MM.1S (cell line): Measurements from ENCODE around the gene LEF1.

Source experiments
- DNase-seq: peaks from one replicate; pipeline ENCODE4 v3.0.0-alpha.2; 2015
- H2AFZ ChIP-seq: fragments of 300-600 bp; sonication (generic); 2 replicates; pipeline ENCODE4 v1.6.0; 2016; ENCODE audit warnings: antibody characterized with exemption, low read length
- H3F3A ChIP-seq: fragments of 300-600 bp; sonication (generic); 2 replicates; pipeline ENCODE4 v1.6.1; 2016; ENCODE audit warnings: mild to moderate bottlenecking, antibody characterized with exemption, low read length, moderate library complexity, mixed read lengths; ENCODE audit not compliant: insufficient read depth
- H3K27ac ChIP-seq: fragments of 300-600 bp; sonication (generic); 2 replicates; pipeline ENCODE4 v1.5.1; 2016; ENCODE audit warnings: mild to moderate bottlenecking, low read length
- H3K27me3 ChIP-seq: fragments of 300-600 bp; sonication (generic); replicated peaks from 2 replicates; pipeline ENCODE4 v1.6.0; 2016; ENCODE audit warnings: low read length; ENCODE audit not compliant: insufficient read depth
- H3K36me3 ChIP-seq: fragments of 300-600 bp; sonication (generic); replicated peaks from 2 replicates; pipeline ENCODE4 v1.6.1; 2016; ENCODE audit warnings: mild to moderate bottlenecking, low read length, mixed read lengths; ENCODE audit not compliant: insufficient read depth
- H3K4me1 ChIP-seq: fragments of 300-600 bp; sonication (generic); 2 replicates; pipeline ENCODE4 v1.6.1; 2016; ENCODE audit warnings: low read length, mixed read lengths
- H3K4me2 ChIP-seq: fragments of 300-600 bp; sonication (generic); 2 replicates; pipeline ENCODE4 v1.6.0; 2016; ENCODE audit warnings: low read depth, low read length
- H3K4me3 ChIP-seq: fragments of 300-600 bp; sonication (generic); 2 replicates; pipeline ENCODE4 v1.5.1; 2016; ENCODE audit warnings: low read length, mixed read lengths
- H3K79me2 ChIP-seq: fragments of 300-600 bp; sonication (generic); 2 replicates; pipeline ENCODE4 v1.6.1; 2016; ENCODE audit warnings: mixed run types, low read length, mixed read lengths
- H3K9ac ChIP-seq: fragments of 300-600 bp; sonication (generic); 2 replicates; pipeline ENCODE4 v1.6.1; 2016; ENCODE audit warnings: low read length, mixed read lengths
- H3K9me2 ChIP-seq: fragments of 300-600 bp; sonication (generic); replicated peaks from 2 replicates; pipeline ENCODE4 v1.6.1; 2016; ENCODE audit warnings: mild to moderate bottlenecking, low read length, mixed read lengths; ENCODE audit not compliant: insufficient read depth
- H3K9me3 ChIP-seq: fragments of 300-600 bp; sonication (generic); replicated peaks from 2 replicates; pipeline ENCODE4 v1.6.1; 2016; ENCODE audit warnings: mild to moderate bottlenecking, low read length, mixed read lengths; ENCODE audit not compliant: insufficient read depth
- H4K20me1 ChIP-seq: fragments of 300-600 bp; sonication (generic); 2 replicates; pipeline ENCODE4 v1.6.1; 2016; ENCODE audit warnings: mild to moderate bottlenecking, low read length, moderate library complexity, mixed read lengths; ENCODE audit not compliant: insufficient read depth
- CTCF ChIP-seq: fragments of 300-600 bp; sonication (generic); IDR thresholded peaks from 2 replicates; pipeline ENCODE4 v1.5.1; 2016; ENCODE audit warnings: antibody characterized with exemption, low read length, mixed read lengths
- EZH2 ChIP-seq: fragments of 300-600 bp; sonication (generic); optimal IDR thresholded peaks from 2 replicates; pipeline ENCODE3; 2017; ENCODE audit warnings: low read depth, mild to moderate bottlenecking, antibody characterized with exemption, low read length, mixed read lengths
- EZH2phosphoT487 ChIP-seq: fragments of 300-600 bp; sonication (generic); IDR thresholded peaks from 2 replicates; pipeline ENCODE4 v1.6.1; 2018; ENCODE audit warnings: antibody characterized with exemption, low read length

The LEF1 gene

DNA sequence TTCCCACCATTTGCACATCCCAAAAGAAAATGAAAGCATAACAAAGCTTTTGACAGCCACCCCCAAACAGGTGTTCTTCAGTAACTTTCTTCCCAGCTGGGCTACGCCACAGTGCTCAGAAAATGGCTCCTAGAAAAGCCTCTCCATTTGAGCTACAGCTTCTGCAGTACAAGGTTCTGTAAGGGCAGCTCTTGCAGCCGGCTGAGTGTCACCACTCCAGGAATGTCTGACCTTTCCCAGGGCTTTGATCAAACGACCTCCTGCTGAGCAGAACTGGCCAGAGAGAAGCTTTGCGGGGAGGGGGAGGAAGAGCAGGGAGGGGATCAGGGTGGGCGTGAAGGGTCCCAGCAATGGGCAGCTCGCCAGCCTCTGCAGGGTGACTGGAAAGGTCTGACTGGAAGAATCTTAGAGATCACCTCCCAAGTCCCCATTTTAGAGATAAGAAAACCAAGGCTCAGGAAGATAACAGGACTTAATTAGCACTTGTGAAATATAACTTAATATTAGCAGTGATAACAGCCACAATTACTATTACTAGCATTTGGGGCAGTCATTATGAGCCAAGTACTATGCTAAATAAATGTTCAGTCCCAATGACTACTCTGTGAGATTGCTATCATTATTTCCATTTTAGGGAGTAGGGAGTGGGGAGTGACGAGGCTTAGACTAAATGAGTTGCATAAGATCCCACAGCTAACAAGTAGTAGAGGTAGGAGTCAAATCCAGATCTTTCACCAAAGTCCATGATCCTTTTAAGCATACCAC lies 51.1 kb downstream of the LEF1 start:
- H4K20me1 ChIP-seq, result no peaks in the 10 kb centered on the region; the same call in 1 of the 2 replicates
- no peak overlapping the region for H3K27ac ChIP-seq
- no peaks in the 10 kb centered on the region for H3K36me3 ChIP-seq
- no peak overlapping the region for H2AFZ ChIP-seq
- peaks cover 32% of the 10 kb centered on the region for H3K4me1 ChIP-seq
- no peaks in the 10 kb centered on the region for H3K27me3 ChIP-seq
- no peak overlapping the region for H3K9ac ChIP-seq
- no peak overlapping the region for H3K4me2 ChIP-seq
- H3K9me2 ChIP-seq, result no peaks in the 10 kb centered on the region
- peaks cover 10% of the 10 kb centered on the region; the same call in 1 of the 2 replicates for H3F3A ChIP-seq
- no peak overlapping the region for H3K4me3 ChIP-seq
- H3K79me2 ChIP-seq, result peaks cover 57% of the 10 kb centered on the region
- no peaks in the 10 kb centered on the region for H3K9me3 ChIP-seq
- no peak for TF ChIP-seq EZH2phosphoT487
- no peak for TF ChIP-seq CTCF
- TF ChIP-seq EZH2, result no peak
- DNase-seq, result no peak

DNA sequence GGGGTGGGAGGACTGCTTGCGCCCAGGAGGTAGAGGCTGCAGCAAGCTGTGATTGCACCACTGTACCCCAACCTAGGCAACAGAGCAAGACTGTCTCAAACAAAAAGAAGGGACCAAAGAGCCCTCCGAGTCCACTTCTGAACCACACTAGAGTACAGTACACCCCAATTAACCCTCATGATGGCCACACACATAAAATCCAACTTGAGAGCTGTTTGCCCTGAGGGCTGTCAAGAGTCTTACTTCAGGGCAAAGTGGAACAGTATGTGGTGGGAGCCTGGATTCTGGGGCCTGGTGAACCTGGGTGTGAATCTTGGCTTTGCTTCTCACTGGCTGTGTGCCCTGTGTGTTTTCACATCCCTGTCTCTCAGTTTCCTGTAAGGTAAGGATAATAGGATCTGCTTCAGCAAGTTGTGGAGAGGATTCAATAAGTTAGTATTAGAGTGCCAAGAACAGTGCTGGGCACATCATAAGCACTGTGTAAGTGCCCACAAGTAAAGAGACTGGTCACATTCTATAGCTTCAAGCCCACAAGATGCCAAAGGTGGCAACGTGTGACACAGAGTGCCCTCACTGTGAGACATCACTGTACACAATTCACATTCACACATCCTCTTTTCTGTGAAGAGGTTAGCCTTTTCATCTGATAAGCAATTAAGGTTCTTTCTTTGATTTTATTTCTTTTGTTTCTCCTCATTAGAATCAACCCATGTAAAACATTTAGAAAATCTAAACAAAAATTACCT lies 52.1 kb downstream of the LEF1 start:
- peaks cover 32% of the 10 kb centered on the region for H3K4me1 ChIP-seq
- H3K36me3 ChIP-seq, result no peaks in the 10 kb centered on the region
- H2AFZ ChIP-seq, result no peak overlapping the region
- DNase-seq, result no peak
- H4K20me1 ChIP-seq, result no peaks in the 10 kb centered on the region; the same call in 1 of the 2 replicates
- no peaks in the 10 kb centered on the region for H3K27me3 ChIP-seq
- no peak overlapping the region for H3K9ac ChIP-seq
- H3K4me2 ChIP-seq, result no peak overlapping the region
- no peak overlapping the region for H3K4me3 ChIP-seq
- H3K79me2 ChIP-seq, result peaks cover 67% of the 10 kb centered on the region
- H3F3A ChIP-seq, result peaks cover 10% of the 10 kb centered on the region; the same call in 1 of the 2 replicates
- TF ChIP-seq CTCF, result no peak
- TF ChIP-seq EZH2phosphoT487, result no peak
- TF ChIP-seq EZH2, result no peak
- H3K9me3 ChIP-seq, result no peaks in the 10 kb centered on the region
- no peaks in the 10 kb centered on the region for H3K9me2 ChIP-seq
- H3K27ac ChIP-seq, result no peak overlapping the region

GRCh38 chr4:108115168-108115526 lies 53.6 kb downstream of the LEF1 start:
- DNase-seq, result no peak
- H3K9ac ChIP-seq, result no peak overlapping the region
- H3K27ac ChIP-seq, result no peak overlapping the region
- peaks cover 6% of the 10 kb centered on the region; the same call in 1 of the 2 replicates for H4K20me1 ChIP-seq
- peaks cover 68% of the 10 kb centered on the region for H3K79me2 ChIP-seq
- H3K4me2 ChIP-seq, result no peak overlapping the region
- peaks cover 10% of the 10 kb centered on the region for H3F3A ChIP-seq
- no peaks in the 10 kb centered on the region for H3K9me2 ChIP-seq
- no peak overlapping the region for H2AFZ ChIP-seq
- no peaks in the 10 kb centered on the region for H3K27me3 ChIP-seq
- H3K4me1 ChIP-seq, result peaks cover 45% of the 10 kb centered on the region
- no peak overlapping the region for H3K4me3 ChIP-seq
- H3K36me3 ChIP-seq, result no peaks in the 10 kb centered on the region
- no peaks in the 10 kb centered on the region for H3K9me3 ChIP-seq
- TF ChIP-seq EZH2, result no peak
- no peak for TF ChIP-seq CTCF
- no peak for TF ChIP-seq EZH2phosphoT487
